T-helper 2 cell treated with Interferon-gamma antibody and Interleukin-4, amounts not matched to agents 5 μg/mL and 100 μg/mL, for 36 hours (primary cell): ENCODE data around the gene DAGLB.
"Not testable (repeated sequence)": the region's sequence is repeated elsewhere in the genome, so short reads cannot be mapped to it uniquely, and the experiment has no call there.

Source experiments
- DNase-seq: peaks from one replicate; pipeline ENCODE4 v3.0.0; 2021; ENCODE audit warnings: low spot score
- H3K27ac Mint-ChIP-seq: one replicate; pipeline ENCODE4 v1.8.0; 2021; ENCODE audit warnings: mild to moderate bottlenecking, mixed read lengths
- H3K27me3 Mint-ChIP-seq: one replicate; pipeline ENCODE4 v1.8.0; 2021; ENCODE audit warnings: low read depth, mixed read lengths
- H3K36me3 Mint-ChIP-seq: one replicate; pipeline ENCODE4 v1.8.0; 2021; ENCODE audit warnings: low read depth, mixed read lengths
- H3K4me1 Mint-ChIP-seq: one replicate; pipeline ENCODE4 v1.8.0; 2021; ENCODE audit warnings: low read depth, mixed read lengths
- H3K4me3 Mint-ChIP-seq: one replicate; pipeline ENCODE4 v1.8.0; 2022; ENCODE audit warnings: mild to moderate bottlenecking, moderate library complexity, mixed read lengths
- H3K9me3 Mint-ChIP-seq: one replicate; pipeline ENCODE4 v1.8.0; 2021; ENCODE audit warnings: mixed read lengths

Gene DAGLB

DNA sequence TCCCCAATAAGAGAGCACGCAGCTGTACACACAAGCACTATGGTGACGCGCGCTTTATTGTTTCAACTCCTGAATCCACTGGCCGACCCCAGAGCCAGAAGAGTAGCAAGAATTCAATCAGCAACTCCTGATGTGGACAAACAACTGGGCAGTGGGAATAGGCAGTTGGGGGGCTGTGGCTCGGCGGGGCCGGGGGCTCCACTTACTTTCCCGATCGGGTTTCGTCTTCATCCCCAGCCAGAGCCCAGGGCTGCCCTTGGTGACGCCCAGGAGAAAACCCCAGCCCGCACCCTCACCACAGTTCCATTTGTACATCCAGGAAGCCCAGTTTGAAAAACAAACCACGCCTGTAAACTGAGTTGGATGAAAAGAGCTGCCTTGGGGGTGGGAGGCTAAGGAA lies 38.7 kb downstream of the DAGLB start:
- Mint-ChIP-seq H3K27ac (no peak overlapping the region), H3K4me1 (no peaks in the 10 kb centered on the region), H3K27me3 (no peaks in the 10 kb centered on the region), H3K4me3 (no peak overlapping the region), H3K36me3 (peaks cover 57% of the 10 kb centered on the region), H3K9me3 (no peaks in the 10 kb centered on the region)
- no peak for DNase-seq

DNA sequence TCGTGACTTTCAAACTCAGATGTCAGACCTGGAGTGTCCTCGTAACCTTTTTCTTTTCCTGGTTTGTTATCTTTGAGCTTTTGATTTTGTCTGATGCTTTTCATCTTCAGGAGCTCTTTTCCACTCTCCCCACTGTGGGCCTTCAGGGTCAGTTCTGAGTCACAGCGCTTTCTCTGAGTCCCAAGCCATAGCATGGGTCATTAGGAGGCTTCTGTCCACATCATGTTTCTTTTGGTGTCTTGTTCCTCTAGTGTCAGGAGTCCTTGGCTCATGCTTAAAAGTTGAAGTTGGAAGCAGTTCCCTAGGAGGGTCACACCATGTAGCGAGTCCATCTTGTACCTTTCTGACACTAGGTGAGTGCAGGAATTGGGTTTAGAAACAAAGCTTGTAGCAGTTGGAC lies 40.3 kb downstream of the DAGLB start:
- no peak for DNase-seq
- no peak overlapping the region for H3K4me3 Mint-ChIP-seq
- no peak overlapping the region for H3K27ac Mint-ChIP-seq
- no peaks in the 10 kb centered on the region for H3K9me3 Mint-ChIP-seq
- no peaks in the 10 kb centered on the region for H3K27me3 Mint-ChIP-seq
- no peaks in the 10 kb centered on the region for H3K4me1 Mint-ChIP-seq
- peaks cover 58% of the 10 kb centered on the region for H3K36me3 Mint-ChIP-seq

DNA sequence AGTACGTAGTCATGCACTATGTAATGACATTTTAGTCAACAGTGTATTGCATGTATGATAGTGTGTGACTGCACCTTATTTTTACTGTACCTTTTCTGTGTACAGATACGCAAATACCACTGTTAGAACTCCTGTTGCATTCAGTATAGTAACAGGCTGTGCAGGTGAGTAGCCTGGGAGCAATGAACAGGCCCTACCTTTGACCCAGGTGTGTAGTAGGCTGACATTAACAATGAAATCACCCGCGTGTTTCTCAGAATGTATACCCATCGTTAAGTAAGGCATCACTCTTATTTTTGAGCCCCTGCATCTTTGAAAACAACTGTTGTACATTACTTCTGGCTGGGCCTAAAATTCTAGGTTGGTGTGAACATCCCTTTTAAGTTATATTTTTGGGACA lies 41.6 kb downstream of the DAGLB start:
- no peaks in the 10 kb centered on the region for H3K4me1 Mint-ChIP-seq
- H3K9me3 Mint-ChIP-seq: no peaks in the 10 kb centered on the region
- no peak overlapping the region for H3K27ac Mint-ChIP-seq
- no peak for DNase-seq
- no peak overlapping the region for H3K4me3 Mint-ChIP-seq
- no peaks in the 10 kb centered on the region for H3K27me3 Mint-ChIP-seq
- peaks cover 63% of the 10 kb centered on the region for H3K36me3 Mint-ChIP-seq

DNA sequence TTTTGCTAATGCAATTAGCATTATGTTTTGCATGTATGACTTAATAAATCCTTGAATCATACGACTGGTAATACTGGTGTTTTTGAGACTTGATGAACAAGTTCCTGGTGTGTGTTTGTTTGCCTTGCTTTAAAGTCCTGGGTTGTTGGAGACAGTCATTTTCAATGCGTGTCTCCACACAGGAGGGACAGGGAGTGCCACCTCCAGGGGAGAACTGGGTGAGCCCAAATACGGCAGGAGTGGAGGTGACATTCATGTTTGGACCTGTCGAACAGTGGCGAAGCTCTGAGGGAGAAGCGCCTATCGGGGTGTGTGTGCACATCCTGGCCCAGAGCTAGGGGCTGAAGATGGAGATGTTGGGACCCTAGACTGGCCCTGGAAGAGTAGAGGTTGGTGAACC lies 43.8 kb downstream of the DAGLB start:
- no peak overlapping the region for H3K4me3 Mint-ChIP-seq
- no peaks in the 10 kb centered on the region for H3K27me3 Mint-ChIP-seq
- no peaks in the 10 kb centered on the region for H3K9me3 Mint-ChIP-seq
- no peak for DNase-seq
- H3K27ac Mint-ChIP-seq: no peak overlapping the region
- peaks cover 52% of the 10 kb centered on the region for H3K36me3 Mint-ChIP-seq
- peaks cover 3% of the 10 kb centered on the region for H3K4me1 Mint-ChIP-seq

DNA sequence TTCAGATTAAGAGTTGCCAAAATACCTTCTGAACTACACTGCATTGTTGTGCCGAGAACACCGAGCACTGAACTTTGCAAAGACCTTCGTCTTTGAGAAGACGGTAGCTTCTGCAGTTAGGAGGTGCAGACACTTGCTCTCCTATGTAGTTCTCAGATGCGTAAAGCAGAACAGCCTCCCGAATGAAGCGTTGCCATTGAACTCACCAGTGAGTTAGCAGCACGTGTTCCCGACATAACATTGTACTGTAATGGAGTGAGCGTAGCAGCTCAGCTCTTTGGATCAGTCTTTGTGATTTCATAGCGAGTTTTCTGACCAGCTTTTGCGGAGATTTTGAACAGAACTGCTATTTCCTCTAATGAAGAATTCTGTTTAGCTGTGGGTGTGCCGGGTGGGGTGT lies 45.0 kb downstream of the DAGLB start:
- Mint-ChIP-seq H3K27ac (no peak overlapping the region), H3K4me1 (peaks cover 6% of the 10 kb centered on the region), H3K4me3 (no peak overlapping the region), H3K36me3 (peaks cover 48% of the 10 kb centered on the region), H3K9me3 (no peaks in the 10 kb centered on the region), H3K27me3 (no peaks in the 10 kb centered on the region)
- no peak for DNase-seq

DNA sequence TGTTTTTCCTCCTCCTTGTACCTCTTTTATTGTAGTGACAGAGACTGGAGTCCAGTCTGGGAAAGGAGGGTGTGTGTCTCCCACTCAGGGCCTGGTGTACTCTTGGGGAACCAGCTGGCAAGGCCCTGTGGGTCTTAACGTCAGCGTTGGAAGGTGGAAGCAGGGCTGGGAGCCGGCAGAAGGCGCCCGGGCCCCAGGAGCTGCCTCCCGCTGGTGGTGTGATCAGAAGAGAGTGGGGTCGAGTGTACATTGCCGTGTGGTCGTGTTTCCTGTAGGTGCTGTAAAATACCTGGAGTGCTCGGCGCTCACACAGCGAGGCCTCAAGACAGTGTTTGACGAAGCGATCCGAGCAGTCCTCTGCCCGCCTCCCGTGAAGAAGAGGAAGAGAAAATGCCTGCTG lies 45.7 kb downstream of the DAGLB start:
- Mint-ChIP-seq H3K27ac (no peak overlapping the region), H3K27me3 (no peaks in the 10 kb centered on the region), H3K9me3 (no peaks in the 10 kb centered on the region), H3K36me3 (peaks cover 43% of the 10 kb centered on the region), H3K4me3 (no peak overlapping the region), H3K4me1 (peaks cover 6% of the 10 kb centered on the region)
- no peak for DNase-seq

DNA sequence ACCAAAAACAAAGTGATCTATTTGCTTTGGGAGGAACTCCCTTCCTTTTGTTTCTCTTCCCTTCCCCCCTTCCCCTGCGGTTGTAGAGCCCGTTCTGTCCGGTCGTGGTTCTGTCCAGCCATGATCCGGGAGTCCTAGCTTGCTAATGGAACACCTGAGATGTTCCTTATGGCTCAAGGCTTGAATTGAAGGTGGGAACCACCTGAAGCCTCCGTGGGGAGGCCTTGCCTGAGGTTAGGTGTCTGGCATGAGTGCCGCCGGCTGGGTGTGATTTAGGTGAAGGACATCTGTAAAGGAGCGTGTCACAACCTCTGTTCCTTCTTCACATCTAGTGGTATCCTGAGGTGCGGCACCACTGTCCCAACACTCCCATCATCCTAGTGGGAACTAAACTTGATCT lies 46.2 kb downstream of the DAGLB start:
- Mint-ChIP-seq H3K4me3 (no peak overlapping the region), H3K27ac (no peak overlapping the region), H3K9me3 (no peaks in the 10 kb centered on the region), H3K36me3 (peaks cover 43% of the 10 kb centered on the region), H3K4me1 (peaks cover 6% of the 10 kb centered on the region), H3K27me3 (no peaks in the 10 kb centered on the region)
- DNase-seq: no peak

DNA sequence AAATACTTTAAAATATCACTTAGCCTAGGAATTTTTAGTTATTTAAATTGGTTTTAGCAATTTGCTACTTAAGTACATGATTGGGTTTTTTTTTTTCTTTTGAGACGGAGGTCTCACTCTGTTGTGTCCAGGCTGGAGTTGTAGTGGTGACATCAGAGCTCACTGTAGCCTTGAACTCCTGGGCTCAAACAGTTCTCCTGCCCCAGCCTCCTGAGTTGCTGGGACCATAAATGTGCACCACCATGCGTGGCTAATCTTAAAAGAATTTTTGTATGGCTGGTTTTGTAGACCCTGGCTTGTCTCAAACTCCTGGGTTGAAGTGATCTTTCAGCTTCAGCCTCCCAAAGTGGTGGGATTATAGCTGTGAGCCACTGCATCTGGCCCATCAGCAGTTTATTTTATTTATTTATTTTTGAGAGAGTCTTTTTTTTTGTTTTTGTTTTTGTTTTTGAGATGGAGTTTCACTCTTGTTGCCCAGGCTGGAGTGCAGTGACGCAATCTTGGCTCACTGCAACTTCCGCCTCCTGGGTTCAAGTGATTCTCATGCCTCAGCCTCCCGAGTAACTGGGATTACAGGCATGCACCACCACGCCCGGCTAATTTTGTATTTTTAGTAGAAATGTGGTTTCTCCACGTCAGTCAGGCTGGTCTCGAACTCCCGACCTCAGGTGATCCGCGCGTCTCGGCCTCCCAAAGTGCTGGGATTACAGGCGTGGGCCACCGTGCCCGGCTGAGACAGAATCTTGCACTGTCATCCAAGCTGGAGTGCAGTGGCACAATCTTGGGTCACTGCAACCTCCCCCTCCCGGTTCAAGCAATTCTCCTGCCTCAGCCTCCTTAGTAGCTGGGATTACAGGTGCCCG lies 47.3 kb downstream of the DAGLB start:
- not testable (repeated sequence) for H3K4me3 Mint-ChIP-seq, H3K27ac Mint-ChIP-seq, H3K9me3 Mint-ChIP-seq, H3K27me3 Mint-ChIP-seq, DNase-seq
- peaks cover 13% of the 10 kb centered on the region for H3K4me1 Mint-ChIP-seq
- H3K36me3 Mint-ChIP-seq: peaks cover 46% of the 10 kb centered on the region

DNA sequence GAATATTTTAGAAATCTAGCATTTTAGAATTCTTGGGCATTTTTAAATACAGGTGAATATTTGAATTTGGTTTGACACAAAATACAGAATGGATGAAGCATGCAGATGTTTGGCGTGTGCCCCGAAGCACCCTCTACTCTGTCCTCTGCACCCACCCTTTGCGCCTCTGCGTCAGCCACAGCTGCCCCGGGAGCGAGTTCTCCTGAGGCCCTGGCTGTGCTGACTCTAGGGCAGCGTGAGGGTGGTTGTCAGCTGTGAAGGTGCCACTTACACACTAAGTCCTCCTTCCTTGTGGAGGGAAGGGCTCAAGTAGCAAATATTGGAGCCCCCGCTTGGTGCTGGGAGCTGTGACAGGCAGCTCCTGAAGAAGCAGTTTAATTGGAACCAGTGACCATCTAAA lies 48.4 kb downstream of the DAGLB start:
- H3K9me3 Mint-ChIP-seq: no peaks in the 10 kb centered on the region
- peaks cover 15% of the 10 kb centered on the region for H3K4me1 Mint-ChIP-seq
- H3K27ac Mint-ChIP-seq: no peak overlapping the region
- DNase-seq: no peak
- no peak overlapping the region for H3K4me3 Mint-ChIP-seq
- H3K27me3 Mint-ChIP-seq: no peaks in the 10 kb centered on the region
- peaks cover 43% of the 10 kb centered on the region for H3K36me3 Mint-ChIP-seq

DNA sequence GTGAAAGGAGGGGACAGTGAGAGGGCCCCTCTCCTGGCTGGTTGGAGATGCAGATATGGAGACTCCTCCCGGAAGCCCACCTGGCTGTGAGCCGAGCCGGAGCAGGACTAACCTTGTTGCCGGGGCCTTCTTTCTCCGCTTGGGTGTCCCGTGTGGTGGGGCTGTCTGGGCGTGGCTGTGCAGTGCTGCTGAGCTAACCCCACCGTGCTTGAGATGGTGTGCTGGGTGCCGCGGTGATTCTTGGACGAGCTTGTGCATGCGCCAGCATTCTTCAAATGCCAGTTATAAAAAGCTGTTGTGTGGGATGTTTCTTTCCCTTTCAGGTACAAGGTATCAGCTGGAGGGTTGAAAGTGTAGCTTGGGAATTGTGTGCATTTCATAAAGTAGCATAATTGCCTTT lies 48.8 kb downstream of the DAGLB start:
- no peaks in the 10 kb centered on the region for H3K27me3 Mint-ChIP-seq
- H3K9me3 Mint-ChIP-seq: no peaks in the 10 kb centered on the region
- peaks cover 43% of the 10 kb centered on the region for H3K36me3 Mint-ChIP-seq
- no peak for DNase-seq
- peaks cover 16% of the 10 kb centered on the region for H3K4me1 Mint-ChIP-seq
- no peak overlapping the region for H3K4me3 Mint-ChIP-seq
- no peak overlapping the region for H3K27ac Mint-ChIP-seq

DNA sequence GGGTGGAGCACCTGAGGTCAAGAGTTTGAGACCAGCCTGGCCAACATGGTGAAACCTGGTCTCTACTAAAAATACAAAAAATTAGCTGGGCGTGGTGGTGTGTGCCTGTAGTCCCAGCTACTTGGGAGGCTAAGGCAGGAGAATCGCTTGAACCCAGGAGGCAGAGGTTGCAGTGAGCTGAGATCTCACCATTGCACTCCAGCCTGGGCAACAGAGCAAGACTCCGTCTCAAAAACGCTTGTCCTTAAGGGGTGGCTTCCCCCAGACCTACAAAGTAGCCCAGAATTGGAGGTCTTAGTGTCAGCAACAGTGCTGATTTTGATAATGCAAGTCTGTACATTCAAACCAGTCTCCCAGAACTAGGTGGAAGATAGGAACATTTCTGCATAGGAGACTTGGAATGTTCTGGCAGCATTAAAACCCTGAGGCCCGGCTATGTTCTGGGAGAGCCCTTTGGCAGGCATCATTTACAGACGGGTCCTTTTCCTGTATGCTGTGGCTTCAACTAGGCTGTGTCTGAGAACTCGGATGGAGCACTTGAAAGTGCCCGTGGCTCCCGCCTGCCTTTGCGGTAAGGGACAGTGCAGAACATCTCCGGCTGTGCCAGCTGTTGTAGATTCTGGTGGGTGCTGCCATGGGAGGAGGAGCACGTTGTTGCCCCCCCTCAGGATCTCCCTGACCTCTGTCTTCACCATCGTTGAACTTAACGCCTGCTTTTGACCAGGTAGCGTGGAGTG lies 49.8 kb downstream of the DAGLB start:
- not testable (repeated sequence) for H3K4me3 Mint-ChIP-seq, H3K9me3 Mint-ChIP-seq, DNase-seq, H3K27me3 Mint-ChIP-seq, H3K27ac Mint-ChIP-seq
- Mint-ChIP-seq H3K4me1 (peaks cover 27% of the 10 kb centered on the region), H3K36me3 (peaks cover 46% of the 10 kb centered on the region)

DNA sequence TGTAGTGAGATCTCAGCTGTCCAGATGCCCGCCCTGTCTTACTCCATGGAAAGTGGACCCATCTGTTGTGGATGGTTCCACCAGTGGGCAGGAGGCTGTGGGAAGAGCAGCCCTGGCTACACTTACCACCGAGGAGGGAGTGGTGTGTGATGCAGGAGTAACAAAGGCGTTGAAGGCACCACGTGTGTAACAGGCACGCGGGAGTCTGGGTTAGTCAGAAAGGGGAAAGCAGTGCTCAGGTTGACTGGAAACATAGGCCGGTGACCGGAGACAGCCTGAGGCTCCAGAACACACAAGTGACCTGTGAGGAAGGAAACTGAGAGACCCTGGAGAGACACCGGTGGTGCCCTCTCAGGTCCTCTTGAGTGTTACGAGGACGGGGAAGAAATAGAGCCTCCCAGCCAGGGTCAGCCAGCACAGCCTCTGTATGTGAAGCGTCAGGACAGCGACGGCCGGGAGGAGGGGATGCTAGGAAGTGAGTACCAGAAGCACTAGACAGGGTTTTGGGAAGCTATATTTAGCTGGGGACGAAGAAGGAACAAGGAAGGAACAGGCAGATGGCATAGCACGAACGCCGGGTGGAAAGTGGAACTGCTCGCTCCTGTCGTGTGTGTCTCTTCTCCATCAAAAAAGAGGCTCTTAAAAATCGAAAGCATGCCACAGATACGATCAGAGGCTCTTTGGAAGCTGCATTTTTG lies 51.7 kb downstream of the DAGLB start:
- H3K36me3 Mint-ChIP-seq: peaks cover 47% of the 10 kb centered on the region
- no peak overlapping the region for H3K27ac Mint-ChIP-seq
- DNase-seq: no peak
- H3K27me3 Mint-ChIP-seq: no peaks in the 10 kb centered on the region
- no peaks in the 10 kb centered on the region for H3K9me3 Mint-ChIP-seq
- no peak overlapping the region for H3K4me3 Mint-ChIP-seq
- peaks cover 34% of the 10 kb centered on the region for H3K4me1 Mint-ChIP-seq

DNA sequence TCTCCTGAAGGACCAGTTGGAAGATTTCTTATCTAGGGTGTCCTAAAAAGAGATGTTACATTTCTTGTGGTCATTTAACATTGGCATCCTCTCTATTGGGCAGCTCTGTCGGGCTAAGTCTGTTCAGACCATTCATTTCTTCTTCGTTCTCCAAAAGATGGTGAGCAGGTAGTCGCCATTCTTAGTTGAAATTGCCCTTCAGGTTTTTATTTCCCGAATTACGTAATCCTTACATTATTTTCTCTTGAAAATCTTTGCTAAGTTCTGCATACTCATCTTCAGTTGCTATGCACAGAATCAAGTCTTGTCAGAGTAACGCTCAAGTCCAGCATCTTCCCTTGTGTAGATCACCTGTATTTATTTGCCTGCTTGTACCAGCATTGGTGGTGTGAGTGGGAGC lies 53.6 kb downstream of the DAGLB start:
- Mint-ChIP-seq H3K27me3 (no peaks in the 10 kb centered on the region), H3K36me3 (peaks cover 47% of the 10 kb centered on the region), H3K4me1 (peaks cover 32% of the 10 kb centered on the region), H3K4me3 (no peak overlapping the region), H3K27ac (no peak overlapping the region), H3K9me3 (no peaks in the 10 kb centered on the region)
- no peak for DNase-seq

DNA sequence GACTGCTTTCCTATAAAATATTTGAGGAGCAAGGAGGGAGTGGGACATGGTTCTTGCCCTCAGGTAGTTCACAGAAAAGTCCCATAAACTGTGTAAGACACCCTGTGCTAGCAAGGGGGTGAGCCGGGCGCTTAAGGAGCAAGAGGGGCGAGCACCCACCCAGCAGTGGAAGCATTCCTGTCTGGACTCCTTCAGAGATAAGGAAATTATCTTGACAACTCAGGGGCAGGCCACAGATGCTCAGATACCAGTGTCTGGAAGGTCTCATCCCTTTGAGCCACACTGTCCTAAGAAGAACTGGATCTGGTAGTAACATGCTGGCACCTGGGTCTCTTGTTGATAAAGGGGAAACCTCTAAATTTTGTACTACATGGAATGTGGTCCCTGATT lies 54.1 kb downstream of the DAGLB start:
- Mint-ChIP-seq H3K27me3 (no peaks in the 10 kb centered on the region), H3K4me3 (no peak overlapping the region), H3K36me3 (peaks cover 48% of the 10 kb centered on the region), H3K27ac (peak overlapping the region; percentile 3), H3K9me3 (no peaks in the 10 kb centered on the region), H3K4me1 (peaks cover 32% of the 10 kb centered on the region)
- no peak for DNase-seq
